Fibroblast of villous mesenchyme (primary cell): Measurements from ENCODE around the gene MAP1LC3C. TPM values are rescaled to one million over a fixed set of nuclear protein-coding genes. Genes with fewer than 3 reads are reported as not detected.
"Not testable (repeated sequence)": the region's sequence is repeated elsewhere in the genome, so short reads cannot be mapped to it uniquely, and the experiment has no call there.

Experiments
- DNase-seq: peaks from one replicate; pipeline ENCODE4 v3.0.0-alpha.2; 2010; ENCODE audit warnings: low read depth
- H3K4me3 ChIP-seq: 2 replicates; pipeline ENCODE4 v1.5.1; 2011; ENCODE audit warnings: low read depth, mild to moderate bottlenecking, low read length
- total RNA-seq: library from RNA; depleted of rRNA; stranded (reverse); fragments of >200 nt; gene quantifications from 2 replicates; pipeline ENCODE4 v1.2.3, GENCODE V29; 2012
- TF ChIP-seq, protein P1 (sequence below): IDR thresholded peaks from 2 replicates; pipeline ENCODE4 v1.5.1; 2012; ENCODE audit warnings: low read depth, mild to moderate bottlenecking, low read length; ENCODE audit not compliant: insufficient read depth

The MAP1LC3C gene
- total RNA-seq, 1 donor = under 0.01 TPM

DNA sequence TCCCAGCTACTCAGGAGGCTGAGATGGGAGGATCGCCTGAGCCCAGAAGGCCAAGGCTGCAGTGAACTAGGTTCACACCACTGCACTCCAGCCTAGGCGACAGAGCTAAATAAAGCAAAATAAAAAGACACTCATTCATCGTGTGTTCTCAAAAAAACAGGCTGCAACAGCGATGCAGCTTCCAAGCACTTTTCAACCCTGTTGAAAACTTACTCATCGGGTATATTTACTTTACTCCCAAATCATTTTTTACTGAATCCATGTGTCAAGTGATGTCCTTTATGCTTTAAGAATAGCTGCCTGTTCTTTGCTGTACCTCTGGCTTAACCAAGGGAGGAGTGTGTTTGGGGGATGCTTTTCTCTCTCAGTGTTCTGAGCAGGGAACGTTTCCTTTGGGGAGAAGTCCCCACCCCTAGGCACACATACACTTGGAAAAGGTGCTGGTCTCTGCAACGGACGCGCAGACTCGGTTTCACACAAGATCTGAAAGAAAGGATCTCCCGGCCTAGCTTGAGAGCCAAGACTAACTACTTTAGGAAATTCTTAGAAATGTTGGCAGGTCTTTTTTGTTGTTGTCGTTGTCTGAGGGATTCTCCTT lies 1.4 kb downstream of the MAP1LC3C start:
- DNase-seq = no peak
- TF ChIP-seq, protein P1, sequence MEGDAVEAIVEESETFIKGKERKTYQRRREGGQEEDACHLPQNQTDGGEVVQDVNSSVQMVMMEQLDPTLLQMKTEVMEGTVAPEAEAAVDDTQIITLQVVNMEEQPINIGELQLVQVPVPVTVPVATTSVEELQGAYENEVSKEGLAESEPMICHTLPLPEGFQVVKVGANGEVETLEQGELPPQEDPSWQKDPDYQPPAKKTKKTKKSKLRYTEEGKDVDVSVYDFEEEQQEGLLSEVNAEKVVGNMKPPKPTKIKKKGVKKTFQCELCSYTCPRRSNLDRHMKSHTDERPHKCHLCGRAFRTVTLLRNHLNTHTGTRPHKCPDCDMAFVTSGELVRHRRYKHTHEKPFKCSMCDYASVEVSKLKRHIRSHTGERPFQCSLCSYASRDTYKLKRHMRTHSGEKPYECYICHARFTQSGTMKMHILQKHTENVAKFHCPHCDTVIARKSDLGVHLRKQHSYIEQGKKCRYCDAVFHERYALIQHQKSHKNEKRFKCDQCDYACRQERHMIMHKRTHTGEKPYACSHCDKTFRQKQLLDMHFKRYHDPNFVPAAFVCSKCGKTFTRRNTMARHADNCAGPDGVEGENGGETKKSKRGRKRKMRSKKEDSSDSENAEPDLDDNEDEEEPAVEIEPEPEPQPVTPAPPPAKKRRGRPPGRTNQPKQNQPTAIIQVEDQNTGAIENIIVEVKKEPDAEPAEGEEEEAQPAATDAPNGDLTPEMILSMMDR = no peak
- H3K4me3 ChIP-seq = no peak overlapping the region

DNA sequence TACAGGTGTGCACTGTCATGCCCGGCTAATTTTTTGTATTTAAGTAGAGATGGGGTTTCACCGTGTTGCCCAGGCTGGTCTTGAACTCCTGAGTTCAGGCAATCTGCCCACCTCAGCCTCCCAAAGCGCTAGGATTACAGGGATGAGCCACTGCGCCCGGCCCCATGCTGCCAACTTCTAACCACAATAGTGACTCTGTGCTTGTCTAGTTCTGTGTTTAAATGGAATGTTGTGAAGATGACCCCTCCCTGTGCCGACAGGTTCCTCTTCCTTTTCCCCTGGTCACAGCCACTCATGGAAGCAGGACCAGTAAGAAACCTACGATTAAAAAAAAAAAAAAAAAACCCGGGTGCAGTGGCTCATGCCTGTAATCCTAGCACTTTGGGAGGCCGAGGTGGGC lies 4.7 kb downstream of the MAP1LC3C start:
- TF ChIP-seq, protein P1 = no peak
- no peak overlapping the region for H3K4me3 ChIP-seq
- no peak for DNase-seq

DNA sequence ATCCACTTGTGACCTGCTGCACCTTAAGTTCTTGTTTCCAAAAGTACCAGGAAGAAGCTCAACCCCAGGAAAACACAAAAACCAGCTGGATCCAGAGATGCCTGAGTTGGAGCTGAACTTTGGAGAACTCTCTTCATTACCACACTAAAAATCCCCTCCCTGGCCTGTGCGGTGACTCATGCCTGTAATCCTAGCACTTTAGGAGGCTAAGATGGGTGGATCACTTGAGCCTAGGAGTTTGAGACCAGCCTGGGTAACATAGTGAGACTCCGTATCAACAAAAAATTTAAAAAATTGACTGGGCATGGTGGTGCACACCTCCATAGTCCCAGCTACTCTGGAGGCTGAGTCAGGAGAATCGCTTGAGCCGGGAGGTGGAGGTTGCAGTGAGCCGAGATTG lies 6.2 kb downstream of the MAP1LC3C start:
- H3K4me3 ChIP-seq = no peak overlapping the region
- TF ChIP-seq, protein P1 = no peak
- peak; percentile 47 for DNase-seq

DNA sequence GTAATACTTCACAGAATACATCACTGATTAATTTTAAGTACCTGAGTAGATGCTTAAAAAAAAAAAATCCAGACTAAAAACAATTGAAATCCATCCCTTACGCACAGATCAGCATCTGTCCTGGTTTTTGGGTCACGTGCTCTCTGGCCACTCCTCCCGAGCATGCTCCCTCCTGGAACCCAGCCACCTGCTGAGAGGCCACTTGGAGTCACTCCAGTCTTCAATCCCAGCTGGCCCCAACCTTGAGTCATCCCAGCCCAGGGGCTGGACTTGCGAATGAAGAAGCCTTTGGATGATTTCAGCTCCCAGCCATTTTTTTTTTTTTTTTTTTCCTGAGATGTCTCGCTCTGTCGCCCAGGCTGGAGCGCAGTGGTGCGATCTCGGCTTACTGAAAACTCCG lies 8.9 kb downstream of the MAP1LC3C start:
- peak; percentile 94 for DNase-seq
- H3K4me3 ChIP-seq = no peak overlapping the region
- TF ChIP-seq, protein P1 = no peak

- not testable (repeated sequence) for DNase-seq, H3K4me3 ChIP-seq
Measured at GRCh38 chr1:241988389-241988930, 10.4 kb downstream of the MAP1LC3C start.

- H3K4me3 ChIP-seq = no peak overlapping the region
- DNase-seq = peak; percentile 58
- TF ChIP-seq, protein P1 = peak; percentile 60
Measured at GRCh38 chr1:241985787-241986186, 13.1 kb downstream of the MAP1LC3C start.

DNA sequence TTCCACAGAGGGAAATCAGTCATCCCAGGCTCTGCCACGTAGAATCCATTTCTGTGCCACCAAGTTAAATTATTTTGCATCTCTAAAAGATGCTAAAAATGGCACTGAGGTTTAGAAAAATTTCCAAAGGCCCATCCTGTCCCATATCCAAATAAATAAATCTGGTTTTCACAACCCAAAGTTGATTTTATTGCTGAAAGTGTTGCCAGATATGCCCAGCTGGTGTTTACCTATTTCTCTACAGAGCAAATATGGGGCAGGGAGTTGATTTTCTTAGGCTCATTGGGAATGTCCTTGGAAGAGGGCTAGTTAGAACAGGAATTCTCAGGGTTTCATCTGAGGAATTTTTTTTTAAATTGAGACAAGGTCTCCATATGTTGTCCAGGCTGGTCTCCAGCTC lies 19.0 kb downstream of the MAP1LC3C start:
- H3K4me3 ChIP-seq = no peak overlapping the region
- TF ChIP-seq, protein P1 = no peak
- no peak for DNase-seq
